Loucy (cell line): ENCODE results near the gene CCDC61.

Source experiments
- H2AFZ ChIP-seq: fragments of 200-600 bp; sonication (generic); 2 replicates; pipeline ENCODE4 v1.6.0; 2016; ENCODE audit warnings: antibody characterized with exemption, mild to moderate bottlenecking, low read length, moderate library complexity
- H3F3A ChIP-seq: fragments of 200-600 bp; 2 replicates; pipeline ENCODE4 v1.6.0; 2016; ENCODE audit warnings: antibody characterized with exemption, low read depth, mild to moderate bottlenecking
- H3K27me3 ChIP-seq: fragments of 200-600 bp; sonication (generic); 2 replicates; pipeline ENCODE4 v1.6.1; 2014; ENCODE audit warnings: low read length, mild to moderate bottlenecking; ENCODE audit not compliant: insufficient read depth, poor library complexity, severe bottlenecking
- H3K36me3 ChIP-seq: fragments of 200-600 bp; sonication (generic); 2 replicates; pipeline ENCODE4 v1.6.1; 2016; ENCODE audit warnings: low read length; ENCODE audit not compliant: insufficient read depth
- H3K4me1 ChIP-seq: fragments of 200-600 bp; sonication (generic); 2 replicates; pipeline ENCODE4 v1.5.1; 2014; ENCODE audit warnings: low read length, mild to moderate bottlenecking; ENCODE audit not compliant: insufficient read depth, poor library complexity, severe bottlenecking
- H3K4me2 ChIP-seq: fragments of 200-600 bp; sonication (generic); 2 replicates; pipeline ENCODE4 v1.6.0; 2014; ENCODE audit warnings: antibody characterized with exemption, low read length, low read depth, mild to moderate bottlenecking; ENCODE audit not compliant: poor library complexity, severe bottlenecking
- H3K4me3 ChIP-seq: fragments of 200-600 bp; sonication (generic); 2 replicates; pipeline ENCODE4 v1.5.1; 2014; ENCODE audit warnings: low read length, mild to moderate bottlenecking, mixed read lengths; ENCODE audit not compliant: poor library complexity, severe bottlenecking
- H3K79me2 ChIP-seq: fragments of 200-600 bp; sonication (generic); 2 replicates; pipeline ENCODE4 v1.6.1; 2014; ENCODE audit warnings: low read length; ENCODE audit not compliant: insufficient read depth
- H3K9ac ChIP-seq: fragments of 200-600 bp; sonication (generic); 2 replicates; pipeline ENCODE4 v1.6.0; 2014; ENCODE audit warnings: mild to moderate bottlenecking, low read depth, low read length, moderate library complexity; ENCODE audit not compliant: poor library complexity, severe bottlenecking
- H3K9me2 ChIP-seq: fragments of 200-600 bp; sonication (generic); replicated peaks from 2 replicates; pipeline ENCODE4 v1.6.1; 2016; ENCODE audit warnings: low read depth, low read length, mixed read lengths
- H3K9me3 ChIP-seq: fragments of 200-600 bp; sonication (generic); 2 replicates; pipeline ENCODE4 v1.6.1; 2014; ENCODE audit warnings: mild to moderate bottlenecking, antibody characterized with exemption, low read length, low read depth; ENCODE audit not compliant: insufficient read depth
- H4K20me1 ChIP-seq: fragments of 200-600 bp; sonication (generic); 2 replicates; pipeline ENCODE4 v1.6.0; 2014; ENCODE audit warnings: antibody characterized with exemption, low read length, mild to moderate bottlenecking; ENCODE audit not compliant: insufficient read depth, poor library complexity, severe bottlenecking
- CTCF ChIP-seq: fragments of 200-600 bp; sonication (generic); conservative IDR thresholded peaks from 2 replicates; pipeline ENCODE4 v1.5.1; 2014; ENCODE audit warnings: mild to moderate bottlenecking, antibody characterized with exemption, low read length
- EZH2phosphoT487 ChIP-seq: fragments of 200-600 bp; IDR thresholded peaks from 2 replicates; pipeline ENCODE4 v1.6.1; 2018; ENCODE audit warnings: antibody characterized with exemption, mild to moderate bottlenecking, moderate library complexity, borderline replicate concordance

CCDC61 gene

GRCh38 chr19:45998834-45999233 is 3.6 kb downstream of the CCDC61 start:
- Histone ChIP-seq H3K4me3 (no peak overlapping the region), H3K9ac (no peak overlapping the region), H2AFZ (no peak overlapping the region), H3K79me2 (peaks cover 22% of the 10 kb centered on the region), H3K4me1 (peaks cover 23% of the 10 kb centered on the region), H3K9me2 (no peaks in the 10 kb centered on the region), H3K4me2 (no peak overlapping the region), H3K36me3 (no peaks in the 10 kb centered on the region), H4K20me1 (peaks cover 4% of the 10 kb centered on the region), H3F3A (no peaks in the 10 kb centered on the region), H3K27me3 (no peaks in the 10 kb centered on the region), H3K9me3 (no peaks in the 10 kb centered on the region)
- TF ChIP-seq CTCF (no peak), EZH2phosphoT487 (no peak)

- Histone ChIP-seq H3K9me3 (no peaks in the 10 kb centered on the region), H3K36me3 (no peaks in the 10 kb centered on the region), H2AFZ (no peak overlapping the region), H3K4me1 (peaks cover 18% of the 10 kb centered on the region), H3K79me2 (peaks cover 22% of the 10 kb centered on the region), H3K4me2 (no peak overlapping the region), H3K9ac (no peak overlapping the region), H3K27me3 (no peaks in the 10 kb centered on the region), H4K20me1 (peaks cover 4% of the 10 kb centered on the region), H3K9me2 (no peaks in the 10 kb centered on the region), H3F3A (no peaks in the 10 kb centered on the region), H3K4me3 (no peak overlapping the region)
- TF ChIP-seq EZH2phosphoT487 (no peak), CTCF (no peak)
Observed at GRCh38 chr19:45999653-46000121, 4.4 kb downstream of the CCDC61 start.

- Histone ChIP-seq H3K36me3 (no peaks in the 10 kb centered on the region), H3K4me3 (no peak overlapping the region), H3F3A (no peaks in the 10 kb centered on the region), H3K79me2 (peaks cover 19% of the 10 kb centered on the region), H3K4me1 (peaks cover 17% of the 10 kb centered on the region), H3K4me2 (no peak overlapping the region), H3K9me3 (no peaks in the 10 kb centered on the region), H3K27me3 (no peaks in the 10 kb centered on the region), H2AFZ (no peak overlapping the region), H4K20me1 (peaks cover 4% of the 10 kb centered on the region), H3K9ac (no peak overlapping the region), H3K9me2 (no peaks in the 10 kb centered on the region)
- TF ChIP-seq EZH2phosphoT487 (no peak), CTCF (no peak)
Observed at GRCh38 chr19:46000491-46001246, 5.4 kb downstream of the CCDC61 start.
